HG03575 (cell line): Measurements from ENCODE around the gene MAGI1.

Experiments
- ATAC-seq: cut with Tn5 transposase; IDR thresholded peaks from one replicate; pipeline ENCODE4 v1.9.1; 2021; ENCODE audit not compliant: unreplicated experiment, insufficient number of reproducible peaks, low FRiP score; ENCODE audit errors: extremely low read depth

MAGI1 gene

DNA sequence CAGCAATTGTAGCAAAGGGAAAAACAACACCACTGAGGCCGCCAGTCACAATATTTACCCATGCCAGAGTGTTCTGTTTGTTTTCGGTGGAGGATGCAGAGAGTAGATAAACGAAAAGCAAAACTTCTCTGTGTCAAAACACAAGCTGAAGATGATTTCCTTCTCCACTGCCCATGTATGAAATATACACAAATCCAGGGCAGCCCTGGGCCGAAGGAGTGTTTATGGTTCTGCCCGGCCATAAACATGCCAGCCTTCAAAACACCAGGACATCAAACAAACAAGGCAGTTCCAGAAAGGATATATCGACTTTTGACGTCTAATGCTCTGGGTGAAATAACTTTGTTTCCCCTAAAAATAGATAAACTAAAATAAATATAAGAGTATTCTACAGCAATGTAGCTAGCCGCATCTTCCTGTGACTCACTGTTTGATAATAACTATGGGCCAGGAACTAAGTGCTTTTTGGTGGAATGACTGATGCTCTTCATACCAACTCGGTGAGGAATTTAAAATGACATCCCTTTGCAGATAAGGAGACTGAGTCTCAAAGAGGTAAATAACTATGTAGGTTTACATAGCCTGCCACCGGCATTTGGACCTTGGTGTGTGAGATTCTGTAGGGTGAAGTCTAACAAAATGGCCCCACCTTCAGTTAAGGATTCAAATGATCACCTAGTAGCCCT, 82.8 kb downstream of the MAGI1 start:
- ATAC-seq: no peak

DNA sequence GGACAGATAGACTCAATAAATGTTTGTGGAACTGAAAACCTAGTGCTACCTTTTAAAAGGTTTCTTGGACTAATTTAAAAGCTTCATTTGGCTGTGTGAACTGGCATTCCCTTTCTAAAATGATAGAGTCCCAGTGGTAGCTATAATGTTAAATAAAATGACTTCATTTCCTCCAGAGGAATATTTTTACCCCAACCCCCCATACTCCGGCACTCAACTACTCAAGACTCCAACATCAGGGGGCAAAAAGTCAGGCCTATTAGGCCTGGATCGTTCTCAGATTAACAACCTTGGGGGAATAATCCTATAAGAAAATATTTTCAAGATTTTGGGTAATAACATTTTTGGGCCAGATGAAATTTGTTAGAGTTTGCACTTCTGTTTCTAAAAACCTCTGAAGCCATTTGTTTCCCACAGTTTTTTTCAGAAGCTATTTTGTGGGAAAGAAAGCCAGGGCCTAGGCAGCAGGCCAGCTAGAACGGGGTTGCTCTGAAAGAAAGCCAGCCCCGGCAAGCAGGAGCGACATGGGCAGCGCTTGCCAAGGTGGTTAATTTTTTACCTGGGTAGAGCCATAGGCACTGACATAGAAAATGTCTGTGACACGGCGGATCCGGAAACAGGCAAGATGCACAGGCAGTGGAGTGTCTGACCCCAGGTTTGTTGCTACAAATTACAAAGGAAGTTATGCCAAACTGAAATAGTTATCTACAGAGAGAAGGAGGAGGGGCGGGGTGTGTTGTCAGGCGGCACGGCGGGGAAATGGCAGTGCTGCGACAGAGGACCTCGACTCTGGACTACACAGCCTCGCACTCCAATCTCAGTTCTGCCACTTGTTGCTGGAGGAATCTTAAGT, 84.6 kb downstream of the MAGI1 start:
- ATAC-seq: no peak

DNA sequence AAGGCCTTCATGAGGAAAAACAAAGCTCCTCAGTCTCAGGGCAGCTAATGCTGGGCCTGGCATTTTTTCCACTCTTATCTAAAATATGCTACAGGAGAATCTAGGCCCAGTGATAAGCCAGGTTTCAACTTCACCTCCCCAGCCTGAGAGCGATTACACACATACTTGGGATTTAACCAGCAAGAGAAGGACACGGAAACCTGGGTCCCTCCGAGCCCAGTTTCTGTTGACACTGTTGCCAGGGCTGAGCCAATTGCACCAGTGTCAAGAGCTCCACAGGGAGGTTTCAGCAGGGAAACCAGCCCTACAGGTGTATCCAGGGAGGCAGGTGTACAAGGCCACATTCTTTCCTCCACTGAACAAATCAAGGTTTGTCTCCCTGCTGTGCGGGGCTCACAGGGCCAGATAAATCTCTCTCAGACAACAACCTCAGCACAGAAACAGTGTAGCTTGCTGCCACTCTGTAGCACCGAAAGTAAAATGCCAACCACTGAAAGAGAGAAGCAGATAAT, 85.4 kb downstream of the MAGI1 start:
- ATAC-seq: no peak

DNA sequence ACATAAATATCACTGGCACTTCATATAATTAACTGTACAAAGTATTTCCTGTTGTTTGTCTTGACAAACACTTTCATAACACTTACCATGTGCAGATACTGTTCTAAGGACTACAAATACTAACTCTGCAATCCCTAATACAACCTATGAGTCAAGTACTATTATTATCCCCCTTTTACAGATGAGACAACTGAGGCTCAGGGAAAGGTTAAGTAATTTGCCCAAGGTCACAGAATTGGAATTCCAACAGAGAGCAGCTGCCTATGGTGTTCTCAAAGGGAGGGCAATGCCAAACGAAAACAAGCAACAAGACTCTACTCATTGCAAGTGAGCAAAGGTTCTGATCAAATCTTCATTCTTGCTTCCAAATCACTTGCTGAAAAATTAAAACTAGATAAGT, 85.9 kb downstream of the MAGI1 start:
- no peak for ATAC-seq

DNA sequence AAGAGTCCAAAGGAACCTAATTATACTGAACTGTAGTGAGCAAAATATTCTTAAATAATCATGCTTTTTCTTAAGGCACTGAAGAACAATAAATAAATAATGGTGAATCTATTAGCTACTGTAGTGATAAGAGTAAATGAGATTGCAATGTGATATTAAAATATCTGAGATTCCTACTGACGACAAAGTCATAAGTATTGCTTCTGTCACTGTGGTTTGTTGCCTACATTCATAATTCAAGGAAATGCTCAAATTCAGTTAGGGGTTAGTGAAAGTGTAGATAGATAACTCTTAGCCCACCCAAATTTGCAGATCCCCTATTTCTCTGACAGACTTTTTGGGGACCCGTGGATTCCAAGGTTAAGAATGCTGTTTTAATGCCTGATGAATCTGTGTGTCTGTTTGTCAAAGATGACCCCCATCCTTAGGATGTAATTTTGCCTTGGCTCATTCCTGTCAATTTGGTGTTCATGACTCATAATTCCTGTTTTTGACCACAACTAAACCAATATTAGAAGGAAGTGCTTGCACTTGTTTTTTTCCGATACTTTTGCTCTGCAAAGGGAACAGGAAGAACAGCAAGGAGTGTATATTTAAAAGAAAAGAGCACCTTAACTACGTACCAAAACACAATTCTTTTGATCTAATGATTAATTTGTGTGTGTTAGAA, 86.7 kb downstream of the MAGI1 start:
- ATAC-seq: no peak

DNA sequence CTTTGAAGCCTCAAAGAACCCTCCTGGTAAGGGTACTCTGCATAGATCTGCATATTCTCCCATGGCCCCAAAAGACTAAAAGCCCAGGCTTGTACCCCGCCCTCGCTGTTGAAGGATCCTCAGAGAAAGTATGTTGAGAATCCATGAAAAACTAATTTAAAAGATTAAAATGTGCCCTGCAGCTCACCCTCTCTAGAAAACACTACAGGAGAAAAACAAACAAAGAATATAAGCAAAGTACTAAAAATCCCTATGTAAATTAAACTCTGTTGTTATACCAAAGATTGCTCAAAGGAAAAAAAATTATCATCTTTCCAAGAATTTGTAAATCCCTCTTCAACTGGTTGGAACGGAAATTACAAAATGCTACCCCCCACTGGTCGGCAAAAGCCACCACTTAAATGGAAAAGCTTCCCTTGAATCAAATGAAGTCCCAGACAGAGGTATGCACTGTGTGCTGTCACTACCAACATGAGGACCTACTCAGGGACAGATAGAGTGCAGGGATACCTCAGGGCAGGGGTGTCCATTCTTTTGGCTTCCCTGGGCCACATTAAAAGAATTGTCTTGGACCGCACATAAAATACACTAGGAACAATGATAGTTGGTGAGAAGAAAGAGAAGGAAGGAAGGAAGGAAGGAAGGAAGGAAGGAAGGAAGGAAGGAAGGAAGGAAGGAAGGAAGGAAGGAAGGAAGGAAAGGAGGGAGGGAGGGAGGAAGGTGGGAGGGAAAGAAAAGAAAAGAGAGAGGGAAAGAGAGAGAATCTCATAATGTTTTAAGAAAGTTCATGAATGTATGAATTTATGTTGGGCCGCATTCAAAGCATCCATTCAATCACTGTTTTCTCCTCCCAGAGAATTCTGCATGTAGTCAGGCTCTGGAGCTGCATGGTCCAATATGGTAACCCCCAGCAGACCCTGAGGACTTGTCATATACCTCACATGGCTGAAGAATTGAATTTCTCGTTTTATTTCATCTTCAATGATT, 88.1 kb downstream of the MAGI1 start:
- no peak for ATAC-seq

DNA sequence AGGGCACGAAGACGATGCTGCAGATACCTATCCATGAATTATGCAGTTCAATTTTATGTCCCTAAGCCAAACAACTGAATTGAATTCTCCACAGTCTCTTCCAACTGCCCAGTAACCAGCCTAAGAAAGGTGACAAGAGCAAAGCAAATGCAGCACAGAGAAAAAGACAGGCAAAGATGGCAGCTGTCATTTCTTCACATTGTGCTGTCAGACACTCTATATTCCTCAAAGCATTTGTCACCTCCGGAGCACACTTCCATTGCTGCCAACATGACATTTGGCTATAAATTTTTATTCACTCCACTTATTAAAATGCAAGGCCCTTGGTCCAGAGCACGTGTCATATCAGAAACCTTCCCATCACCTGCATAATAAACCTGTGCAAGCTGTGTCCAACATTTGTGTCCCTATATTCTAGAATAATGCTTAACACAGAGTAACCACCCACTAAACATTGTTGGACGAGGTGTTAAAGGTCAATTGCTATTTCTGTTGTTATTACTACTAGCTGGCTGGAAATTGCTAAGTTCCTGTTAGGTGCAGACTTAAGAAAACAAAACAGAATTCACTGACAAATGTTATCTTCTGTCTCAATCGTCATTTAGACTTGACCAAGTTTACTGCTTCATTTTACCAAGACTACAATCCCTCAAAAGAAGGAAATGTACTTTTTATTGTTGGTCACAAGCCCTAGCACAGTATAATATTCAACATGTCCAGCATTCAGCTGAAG, 89.7 kb downstream of the MAGI1 start:
- ATAC-seq: no peak

DNA sequence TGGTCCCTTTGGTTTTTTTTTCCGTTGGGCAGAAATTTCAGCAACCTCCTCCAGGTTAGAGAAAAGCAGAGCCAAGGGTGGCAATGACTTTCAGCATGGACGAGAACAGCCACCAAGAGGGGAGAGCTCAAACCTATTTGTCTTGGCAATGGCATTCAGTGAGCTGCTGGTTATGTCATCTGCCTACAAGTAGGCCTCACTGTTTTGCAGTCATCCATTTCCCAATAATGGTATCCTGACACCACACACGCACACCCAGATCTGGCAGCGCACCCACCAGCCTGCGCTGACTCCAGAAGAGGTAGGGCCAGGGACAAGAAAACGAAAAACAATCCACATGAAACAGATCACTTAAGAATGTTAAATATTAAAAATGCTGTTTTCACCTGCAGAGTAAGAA, 92.3 kb downstream of the MAGI1 start:
- ATAC-seq: no peak

DNA sequence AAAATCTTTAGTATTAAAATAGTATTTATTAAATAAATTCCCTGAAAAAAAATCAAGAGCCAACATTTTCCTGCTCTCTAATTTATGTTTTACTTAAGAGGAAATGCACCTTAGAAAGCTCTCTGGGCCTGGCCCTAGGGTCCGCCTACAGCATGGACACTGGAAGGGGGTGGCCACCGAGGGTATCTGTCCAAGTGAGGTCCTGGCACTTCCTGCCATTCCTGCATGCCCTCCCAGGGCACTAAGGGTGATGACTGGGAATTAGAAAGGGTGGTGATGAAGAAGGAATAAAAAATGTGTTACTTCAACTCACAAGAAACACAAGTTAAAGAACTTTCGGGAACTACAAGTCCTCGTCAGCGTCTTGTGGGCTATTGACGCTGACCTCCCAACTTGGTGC, 92.8 kb downstream of the MAGI1 start:
- ATAC-seq: no peak

DNA sequence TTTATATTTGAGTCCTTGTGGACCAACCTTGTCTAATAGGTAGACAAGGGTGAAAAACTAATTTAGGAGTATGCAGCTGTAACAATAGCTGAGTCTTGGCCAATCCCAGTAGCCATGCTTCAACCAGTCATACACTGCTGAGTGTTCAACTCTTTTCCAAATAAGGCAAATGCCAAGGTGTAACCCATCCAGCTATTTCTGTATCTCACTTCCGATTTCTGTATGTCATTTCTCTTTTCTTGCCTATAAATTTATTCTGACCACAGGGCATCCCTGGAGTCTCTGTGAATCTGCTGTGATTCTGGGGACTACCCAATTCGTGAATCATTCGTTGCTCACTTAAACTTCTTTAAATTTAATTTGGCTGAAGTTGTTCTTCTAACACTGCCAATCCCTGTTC, 93.2 kb downstream of the MAGI1 start:
- ATAC-seq: no peak

DNA sequence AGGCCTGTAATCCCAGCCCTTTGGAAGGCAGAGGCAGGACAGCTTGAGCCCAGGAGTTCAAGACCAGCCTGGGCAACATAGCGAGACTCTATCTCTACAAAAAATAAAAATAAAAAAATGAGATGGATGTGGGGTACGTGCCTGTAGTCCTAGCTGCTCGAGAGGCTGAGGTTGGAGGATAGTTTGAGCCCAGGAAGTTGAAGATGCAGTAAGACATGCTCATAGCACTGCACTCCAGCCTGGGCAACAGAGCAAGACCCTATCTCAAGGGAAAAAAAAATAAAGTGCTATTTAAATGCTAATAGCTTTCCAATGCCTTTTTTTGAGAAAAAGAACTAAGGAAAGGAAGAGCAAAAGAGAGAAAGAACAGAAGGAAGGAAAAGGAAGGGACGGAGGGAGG, 94.5 kb downstream of the MAGI1 start:
- no peak for ATAC-seq

DNA sequence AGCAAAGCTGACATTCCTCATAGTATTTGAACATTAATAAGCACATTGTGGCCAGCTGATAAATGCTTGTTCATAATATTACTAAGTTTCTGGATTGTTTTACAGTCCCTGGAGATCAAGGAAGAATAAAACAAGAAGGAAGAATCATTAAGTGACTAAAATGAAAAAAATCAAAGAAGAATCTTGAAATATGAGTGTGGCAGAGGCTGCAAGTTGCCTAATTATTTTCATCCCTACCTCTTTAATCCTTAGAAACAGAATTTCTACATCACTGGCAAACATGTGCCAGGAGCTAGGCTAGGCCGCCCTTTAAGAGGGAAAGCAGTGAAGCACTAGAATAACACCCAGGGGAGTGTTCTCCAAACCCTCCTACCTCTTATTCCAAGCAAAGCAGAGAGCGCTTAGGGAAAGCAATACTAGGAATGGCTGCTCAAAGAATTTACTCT, 98.9 kb downstream of the MAGI1 start:
- no peak for ATAC-seq

DNA sequence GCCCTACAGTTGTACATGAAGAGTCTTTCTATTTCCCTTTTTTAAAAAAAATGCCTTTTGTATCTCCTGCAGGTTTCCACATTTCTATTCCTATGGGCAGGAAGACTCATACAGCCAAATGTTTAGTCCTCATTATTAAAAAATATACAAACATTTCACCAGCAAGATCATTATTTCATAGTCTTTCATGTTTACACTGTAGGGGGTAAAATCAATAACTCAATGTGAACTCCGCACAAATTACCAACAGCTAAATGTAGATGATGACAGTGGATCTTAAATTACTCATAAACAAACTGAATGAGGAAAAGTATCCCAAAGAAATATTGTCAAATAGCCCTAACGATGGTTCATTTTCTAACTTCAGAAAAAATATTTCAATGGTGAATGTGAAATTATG, 99.5 kb downstream of the MAGI1 start:
- ATAC-seq: no peak

DNA sequence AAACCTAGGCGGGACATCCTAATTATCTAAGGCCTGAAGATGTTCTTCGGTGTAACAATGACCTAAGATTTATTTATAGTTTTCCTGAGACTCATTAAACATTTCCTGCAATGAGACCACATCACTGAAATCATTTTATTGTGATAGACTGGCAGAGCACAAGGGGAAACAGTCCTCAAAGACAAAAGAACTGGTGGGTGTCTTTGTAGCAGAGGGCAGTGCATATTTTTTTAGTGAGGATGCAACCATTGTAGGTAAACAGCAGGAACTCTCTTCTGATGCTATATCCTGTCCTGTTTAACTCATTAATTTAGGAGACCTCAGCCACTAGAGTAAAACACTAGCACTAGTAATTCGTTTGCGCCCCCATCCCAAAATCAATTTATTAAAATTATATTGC, 100.0 kb downstream of the MAGI1 start:
- ATAC-seq: no peak

DNA sequence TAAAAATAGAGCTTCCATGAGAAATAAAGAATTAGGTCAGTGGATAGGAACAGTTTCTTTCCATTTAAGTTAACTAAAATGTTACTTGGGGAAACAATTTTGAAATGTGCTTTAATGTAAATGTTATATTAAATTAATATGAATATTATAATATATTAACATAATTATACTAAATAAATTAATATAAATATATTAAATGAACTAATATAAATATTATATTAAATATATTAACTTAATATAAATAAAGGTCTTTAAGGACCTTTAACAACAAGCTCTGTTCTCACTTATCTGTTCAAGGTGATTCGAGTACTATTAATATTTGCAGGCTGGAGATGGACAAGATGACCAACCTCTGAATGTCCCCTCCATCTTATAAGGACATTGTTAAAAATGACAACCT, 100.6 kb downstream of the MAGI1 start:
- ATAC-seq: no peak

DNA sequence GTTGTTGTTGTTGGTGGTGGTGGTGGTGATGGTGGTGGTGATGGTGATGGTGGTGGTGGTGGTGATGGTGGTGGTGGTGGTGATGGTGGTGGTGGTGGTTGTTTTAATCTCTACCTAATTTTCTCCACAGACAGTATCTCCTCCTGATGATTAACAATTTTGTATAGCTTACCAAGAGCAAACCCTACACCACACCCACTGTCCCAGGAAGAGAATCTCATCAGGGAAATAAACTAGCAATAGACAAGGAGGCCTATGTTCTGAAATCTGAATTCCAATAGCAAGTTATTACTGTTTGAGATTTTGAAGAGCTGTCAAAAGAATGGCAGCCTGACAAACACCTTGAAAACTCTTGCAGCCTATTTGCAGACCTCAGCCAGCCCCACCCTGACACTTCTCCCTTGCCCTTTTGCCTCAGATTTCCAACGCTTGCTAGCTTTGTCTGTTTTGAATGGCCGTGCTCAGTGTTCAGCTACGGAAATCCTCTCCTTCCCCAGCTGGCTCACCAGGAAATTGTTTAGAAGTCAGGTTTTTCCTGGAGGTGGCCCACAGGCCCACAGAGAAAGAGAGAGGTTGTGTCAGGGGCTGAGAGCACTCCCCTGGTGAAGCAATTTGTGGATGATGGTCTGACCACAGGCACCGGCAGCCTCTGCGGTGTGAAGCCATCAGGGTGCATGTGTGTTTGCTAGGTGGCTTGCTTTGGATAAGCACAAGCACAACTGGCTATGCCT, 101.6 kb downstream of the MAGI1 start:
- no peak for ATAC-seq

DNA sequence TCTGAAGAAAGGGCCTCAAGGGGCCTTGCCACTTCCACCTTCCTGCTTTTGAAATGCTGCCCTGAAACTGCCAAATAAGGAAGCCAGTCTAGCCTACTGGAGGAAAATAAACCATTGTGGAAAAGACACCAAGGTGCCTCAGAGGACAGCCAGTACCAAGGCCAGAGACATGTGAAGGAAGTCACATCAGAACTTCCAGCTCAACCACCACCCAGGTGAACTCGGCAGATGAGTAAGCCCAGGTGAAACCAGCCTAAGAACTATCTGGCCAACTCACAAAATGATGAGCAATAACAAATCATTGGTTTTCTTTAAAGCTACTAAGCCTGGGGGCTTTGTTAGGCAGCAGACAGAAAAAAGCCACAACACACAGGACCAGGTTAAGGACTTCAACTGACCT, 103.0 kb downstream of the MAGI1 start:
- ATAC-seq: no peak
